T-helper 17 cell (primary cell): ENCODE results near the gene EHD2. TPM values are rescaled to one million over a fixed set of nuclear protein-coding genes. Genes with fewer than 3 reads are reported as not detected.
"Not testable (repeated sequence)": the region's sequence is repeated elsewhere in the genome, so short reads cannot be mapped to it uniquely, and the experiment has no call there.

Source experiments
- ATAC-seq: fragments of 150-1000 bp; cut with Tn5 transposase; 2 replicates; pipeline ENCODE4 v1.10.0; 2021; ENCODE audit warnings: mild to moderate bottlenecking, moderate library complexity
- DNase-seq, 3 donors: peaks; one replicate each; pipeline versions ENCODE4 v3.0.0 to v3.0.0-alpha.2; 2020 to 2021
- H3K9me3 ChIP-seq: one replicate; pipeline ENCODE4 v1.7.0; 2013; ENCODE audit warnings: low read length, mild to moderate bottlenecking; ENCODE audit not compliant: control insufficient read depth, poor library complexity, severe bottlenecking
- H3K27ac Mint-ChIP-seq: one replicate; pipeline ENCODE4 v1.8.0; 2022; ENCODE audit warnings: mild to moderate bottlenecking, moderate library complexity, mixed read lengths
- H3K27me3 Mint-ChIP-seq: one replicate; pipeline ENCODE4 v1.8.0; 2022; ENCODE audit warnings: mixed read lengths
- H3K36me3 Mint-ChIP-seq: one replicate; pipeline ENCODE4 v1.8.0; 2022; ENCODE audit warnings: low read depth, mixed read lengths
- H3K4me1 Mint-ChIP-seq: one replicate; pipeline ENCODE4 v1.8.0; 2022; ENCODE audit warnings: mild to moderate bottlenecking, mixed read lengths
- H3K4me3 Mint-ChIP-seq: one replicate; pipeline ENCODE4 v1.8.0; 2022; ENCODE audit warnings: mild to moderate bottlenecking, moderate library complexity, mixed read lengths
- total RNA-seq, 4 donors: library from RNA in 2 of 4; stranded (reverse) in 2 of 4; gene quantifications; one replicate each; pipeline ENCODE4 v1.2.3 and lab custom pipeline; 2022 to 2026

Gene EHD2
- total RNA-seq, 2 donors from 2014 or later = 0.70 TPM; not detected in 1

- H3K4me1 Mint-ChIP-seq = peaks cover 19% of the 10 kb centered on the region
- H3K4me3 Mint-ChIP-seq = peak overlapping the region; percentile 77
- H3K36me3 Mint-ChIP-seq = peaks cover 4% of the 10 kb centered on the region
- H3K27me3 Mint-ChIP-seq = peaks cover 39% of the 10 kb centered on the region
- ATAC-seq (peak; percentile 36), DNase-seq (no peak)
- H3K9me3 ChIP-seq = no peaks in the 10 kb centered on the region
- H3K27ac Mint-ChIP-seq = no peak overlapping the region
Measured at GRCh38 chr19:47729468-47729798, 16.2 kb downstream of the EHD2 start.

- Mint-ChIP-seq H3K4me3 (peak overlapping the region; percentile 77), H3K27ac (no peak overlapping the region), H3K4me1 (peaks cover 19% of the 10 kb centered on the region), H3K27me3 (peaks cover 38% of the 10 kb centered on the region), H3K36me3 (peaks cover 4% of the 10 kb centered on the region)
- DNase-seq (no peak), ATAC-seq (peak; percentile 72)
- no peaks in the 10 kb centered on the region for H3K9me3 ChIP-seq
Measured at GRCh38 chr19:47729799-47730520, 16.7 kb downstream of the EHD2 start.

- DNase-seq (no peak), ATAC-seq (no peak)
- peak overlapping the region; percentile 77 for H3K4me3 Mint-ChIP-seq
- H3K36me3 Mint-ChIP-seq = peaks cover 4% of the 10 kb centered on the region
- no peak overlapping the region for H3K27ac Mint-ChIP-seq
- peaks cover 38% of the 10 kb centered on the region for H3K27me3 Mint-ChIP-seq
- peaks cover 19% of the 10 kb centered on the region for H3K4me1 Mint-ChIP-seq
- H3K9me3 ChIP-seq = no peaks in the 10 kb centered on the region
Measured at GRCh38 chr19:47730521-47730889, 17.3 kb downstream of the EHD2 start.

- no peaks in the 10 kb centered on the region for H3K9me3 ChIP-seq
- DNase-seq = no peak
- no peak for ATAC-seq
- Mint-ChIP-seq H3K4me1 (peaks cover 19% of the 10 kb centered on the region), H3K27ac (no peak overlapping the region), H3K4me3 (no peak overlapping the region), H3K27me3 (peaks cover 38% of the 10 kb centered on the region), H3K36me3 (peaks cover 4% of the 10 kb centered on the region)
Measured at GRCh38 chr19:47730910-47731309, 17.7 kb downstream of the EHD2 start.

GRCh38 chr19:47735131-47735530 lies 21.9 kb downstream of the EHD2 start:
- H3K9me3 ChIP-seq = no peaks in the 10 kb centered on the region
- H3K36me3 Mint-ChIP-seq = no peaks in the 10 kb centered on the region
- ATAC-seq (no peak), DNase-seq (no peak)
- peaks cover 17% of the 10 kb centered on the region for H3K27me3 Mint-ChIP-seq
- H3K4me3 Mint-ChIP-seq = no peak overlapping the region
- H3K4me1 Mint-ChIP-seq = peaks cover 8% of the 10 kb centered on the region
- no peak overlapping the region for H3K27ac Mint-ChIP-seq

GRCh38 chr19:47740866-47741519 lies 27.8 kb downstream of the EHD2 start:
- no peak for ATAC-seq
- Mint-ChIP-seq H3K4me3 (no peak overlapping the region), H3K27ac (peak overlapping the region; percentile 21), H3K27me3 (no peaks in the 10 kb centered on the region), H3K4me1 (peaks cover 14% of the 10 kb centered on the region), H3K36me3 (peaks cover 2% of the 10 kb centered on the region)
- DNase-seq = no peak
- no peaks in the 10 kb centered on the region for H3K9me3 ChIP-seq

GRCh38 chr19:47741544-47742140 lies 28.4 kb downstream of the EHD2 start:
- Mint-ChIP-seq H3K27me3 (no peaks in the 10 kb centered on the region), H3K4me3 (peak overlapping the region; percentile 41), H3K4me1 (peaks cover 14% of the 10 kb centered on the region), H3K36me3 (peaks cover 2% of the 10 kb centered on the region), H3K27ac (no peak overlapping the region)
- ATAC-seq = no peak
- no peaks in the 10 kb centered on the region for H3K9me3 ChIP-seq
- DNase-seq = no peak

GRCh38 chr19:47742634-47743033 lies 29.4 kb downstream of the EHD2 start:
- Mint-ChIP-seq H3K4me3 (peak overlapping the region; percentile 79), H3K4me1 (peaks cover 14% of the 10 kb centered on the region), H3K27me3 (no peaks in the 10 kb centered on the region), H3K36me3 (peaks cover 2% of the 10 kb centered on the region), H3K27ac (no peak overlapping the region)
- ATAC-seq (no peak), DNase-seq (no peak)
- H3K9me3 ChIP-seq = no peaks in the 10 kb centered on the region

- H3K4me1 Mint-ChIP-seq = peaks cover 24% of the 10 kb centered on the region
- no peaks in the 10 kb centered on the region for H3K27me3 Mint-ChIP-seq
- no peaks in the 10 kb centered on the region for H3K9me3 ChIP-seq
- H3K4me3 Mint-ChIP-seq = peak within 1 kb of the TSS; percentile 99
- ATAC-seq = peak; percentile 85
- DNase-seq = peak; percentile 90 to 94 (median 93)
- H3K27ac Mint-ChIP-seq = peak within 1 kb of the TSS; percentile 99
- H3K36me3 Mint-ChIP-seq = peaks cover 2% of the 10 kb centered on the region
Measured at GRCh38 chr19:47745010-47745901, 32.0 kb downstream of the EHD2 start, which contains the start of gene NOP53. Gene NOP53 (plus strand): TSS chr19:47745546. CDS start chr19:47745560, 14 bp downstream.

- H3K27me3 Mint-ChIP-seq, H3K36me3 Mint-ChIP-seq, DNase-seq, H3K9me3 ChIP-seq, ATAC-seq: not testable (repeated sequence)
- peaks cover 27% of the 10 kb centered on the region for H3K4me1 Mint-ChIP-seq
- peak overlapping the region; percentile 99 for H3K27ac Mint-ChIP-seq
- peak overlapping the region; percentile 99 for H3K4me3 Mint-ChIP-seq
Measured at GRCh38 chr19:47746129-47746528, 32.9 kb downstream of the EHD2 start.

- Mint-ChIP-seq H3K27me3 (no peaks in the 10 kb centered on the region), H3K27ac (peak overlapping the region; percentile 91), H3K4me1 (peaks cover 20% of the 10 kb centered on the region), H3K36me3 (peaks cover 4% of the 10 kb centered on the region), H3K4me3 (peak overlapping the region; percentile 55)
- no peak for ATAC-seq
- no peak for DNase-seq
- H3K9me3 ChIP-seq = no peaks in the 10 kb centered on the region
Measured at GRCh38 chr19:47749326-47749725, 36.1 kb downstream of the EHD2 start.

GRCh38 chr19:47750752-47751151 lies 37.5 kb downstream of the EHD2 start:
- Mint-ChIP-seq H3K4me1 (peaks cover 15% of the 10 kb centered on the region), H3K4me3 (peak overlapping the region; percentile 31)

More at GRCh38 chr19:47750752-47751151, 37.5 kb downstream of the EHD2 start:
- H3K36me3 Mint-ChIP-seq = peaks cover 2% of the 10 kb centered on the region
- ATAC-seq = no peak
- H3K9me3 ChIP-seq = no peaks in the 10 kb centered on the region
- no peaks in the 10 kb centered on the region for H3K27me3 Mint-ChIP-seq
- no peak overlapping the region for H3K27ac Mint-ChIP-seq
- DNase-seq = no peak
